ENCODE measurements around the gene AQR. TPM values are rescaled to one million over a fixed set of nuclear protein-coding genes. Genes with fewer than 3 reads are reported as not detected.
"Not testable (repeated sequence)": the region's sequence is repeated elsewhere in the genome, so short reads cannot be mapped to it uniquely, and the experiment has no call there.

Gene AQR
- total and polyA plus RNA-seq, 10 of the 15 experiments (the other 5 are each of a cell fraction or from before 2014, with no cell fraction given): 18.2 to 53.5 (median 32.6) TPM

- TF ChIP-seq ZBTB4 (CRISPR knock-in tag; IDR thresholded peaks at IDR 0.05): no peak
Measured at GRCh38 chr15:34813446-34814190, 155.9 kb downstream of the AQR start (continued).

- FAIRE-seq; H3K9me3 ChIP-seq (replicated peaks; ENCODE audit: control insufficient read depth, insufficient read depth, low read length); H4K20me1 ChIP-seq (ENCODE audit: control insufficient read depth, insufficient read depth); BruUV-seq (replicated peaks); H3K4me1 ChIP-seq (ENCODE audit: control insufficient read depth, insufficient read depth, low read length); H3K27ac ChIP-seq (ENCODE audit: control insufficient read depth, insufficient read depth); H3K79me2 ChIP-seq (ENCODE audit: control insufficient read depth, insufficient read depth, low read length); H3K9ac ChIP-seq (ENCODE audit: control insufficient read depth, insufficient read depth, low read length); H3K27me3 ChIP-seq (replicated peaks in 1 of 2; ENCODE audit: control insufficient read depth in 2 of 2, insufficient read depth in 2 of 2, low read length in 1 of 2); H3K4me3 ChIP-seq; RAD21 ChIA-PET (ENCODE audit: unreplicated experiment); H3K36me3 ChIP-seq (ENCODE audit: control insufficient read depth in 2 of 2, insufficient read depth in 2 of 2, low read length in 1 of 2); DNase-seq (ENCODE audit: low read depth, low spot score); SMC1A ChIA-PET (ENCODE audit: uncharacterized antibody, unreplicated experiment); intact Hi-C loops (cut with micrococcal nuclease; ENCODE audit: unreplicated experiment); H3K4me2 ChIP-seq (ENCODE audit: control insufficient read depth, insufficient read depth); POLR2A ChIA-PET; ATAC-seq; CTCF ChIA-PET: not testable (repeated sequence)
- 0 out of 2 replicates have a peak overlapping the region, but pooled peaks have one; percentile 7 for H2AFZ ChIP-seq (ENCODE audit: control insufficient read depth, low read depth, low read length)
- in situ Hi-C loops (cut with MboI): loop anchor here (5.0 kb wide), 1 partner anchor 49 kb away; no protein-coding TSS in a partner anchor
- 43% methylated on average over 9 of the region's 9 CpGs for WGBS (ENCODE audit: insufficient coverage, insufficient replicate concordance, low lambda C conversion rate, missing lambda C conversion rate)
Measured at GRCh38 chr15:34812868-34813365, 156.6 kb downstream of the AQR start.

Data from GM12878 (cell line).